HG03442 (cell line): ENCODE results near the gene RAP2B.
"Not testable (repeated sequence)": the region's sequence is repeated elsewhere in the genome, so short reads cannot be mapped to it uniquely, and the experiment has no call there.

Experiments used
- ATAC-seq: cut with Tn5 transposase; IDR thresholded peaks from one replicate; pipeline ENCODE4 v1.9.1; 2021; ENCODE audit warnings: mild to moderate bottlenecking, moderate library complexity; ENCODE audit not compliant: unreplicated experiment

RAP2B gene

GRCh38 chr3:153161714-153162512, at the start of gene RAP2B:
RAP2B (plus strand) TSS chr3:153162226; CDS start chr3:153162694, 468 bp downstream.
- ATAC-seq: peak; percentile 42

GRCh38 chr3:153113541-153113940, 48.5 kb upstream of the RAP2B start:
- ATAC-seq: no peak

- ATAC-seq: not testable (repeated sequence)
Measured at GRCh38 chr3:153114270-153114669, 47.8 kb upstream of the RAP2B start.

GRCh38 chr3:153115326-153115725, 46.7 kb upstream of the RAP2B start:
- ATAC-seq: no peak

GRCh38 chr3:153127788-153128187, 34.2 kb upstream of the RAP2B start:
- ATAC-seq: no peak

GRCh38 chr3:153129426-153129825, 32.6 kb upstream of the RAP2B start:
- no peak for ATAC-seq

- no peak for ATAC-seq
Measured at GRCh38 chr3:153129866-153130265, 32.2 kb upstream of the RAP2B start.

GRCh38 chr3:153130312-153130977, 31.6 kb upstream of the RAP2B start:
- ATAC-seq: peak; percentile 98

- ATAC-seq: no peak
Measured at GRCh38 chr3:153137626-153138025, 24.4 kb upstream of the RAP2B start.

GRCh38 chr3:153138276-153139210, 23.5 kb upstream of the RAP2B start:
- peak; percentile 89 for ATAC-seq

- ATAC-seq: no peak
Measured at GRCh38 chr3:153142961-153143360, 19.1 kb upstream of the RAP2B start.

- no peak for ATAC-seq
Measured at GRCh38 chr3:153144071-153144470, 18.0 kb upstream of the RAP2B start.

- no peak for ATAC-seq
Measured at GRCh38 chr3:153144779-153145178, 17.2 kb upstream of the RAP2B start.

- ATAC-seq: no peak
Measured at GRCh38 chr3:153145454-153145853, 16.6 kb upstream of the RAP2B start.

- ATAC-seq: peak; percentile 49
Measured at GRCh38 chr3:153146191-153147053, 15.6 kb upstream of the RAP2B start.

GRCh38 chr3:153150991-153151390, 11.0 kb upstream of the RAP2B start:
- ATAC-seq: no peak

GRCh38 chr3:153155786-153156185, 6.2 kb upstream of the RAP2B start:
- ATAC-seq: not testable (repeated sequence)

GRCh38 chr3:153158189-153158588, 3.8 kb upstream of the RAP2B start:
- ATAC-seq: no peak

- ATAC-seq: no peak
Measured at GRCh38 chr3:153158961-153159735, 2.9 kb upstream of the RAP2B start.
